GM23338 (cell line): ENCODE results near the gene WNT4. TPM values are rescaled to one million over a fixed set of nuclear protein-coding genes. Genes with fewer than 3 reads are reported as not detected.

Source experiments
- ATAC-seq: fragments of 200-7000 bp; cut with Tn5 transposase; 3 replicates; pipeline ENCODE4 v1.9.1; 2020
- DNase-seq: peaks from one replicate; pipeline ENCODE4 v3.0.0-alpha.2; 2015; ENCODE audit warnings: low spot score
- H2AFZ ChIP-seq: fragments of 200-600 bp; sonication (generic); 2 replicates; pipeline ENCODE4 v1.8.0; 2016; ENCODE audit warnings: antibody characterized with exemption, mild to moderate bottlenecking, moderate library complexity
- H3F3A ChIP-seq: fragments of 200-600 bp; sonication (generic); replicated peaks from 2 replicates; pipeline ENCODE4 v1.8.0; 2017; ENCODE audit warnings: antibody characterized with exemption, mixed run types, low read depth
- H3K27ac ChIP-seq: fragments of 200-600 bp; sonication (generic); 2 replicates; pipeline ENCODE4 v1.6.1; 2016; ENCODE audit warnings: low read depth
- H3K27me3 ChIP-seq: fragments of 200-600 bp; sonication (generic); 2 replicates; pipeline ENCODE4 v1.8.0; 2016; ENCODE audit warnings: mild to moderate bottlenecking, mixed run types, moderate library complexity; ENCODE audit not compliant: insufficient read depth
- H3K36me3 ChIP-seq: fragments of 200-600 bp; sonication (generic); 2 replicates; pipeline ENCODE4 v1.8.0; 2016; ENCODE audit warnings: mild to moderate bottlenecking; ENCODE audit not compliant: insufficient read depth
- H3K4me1 ChIP-seq: fragments of 200-600 bp; sonication (generic); 2 replicates; pipeline ENCODE4 v1.8.0; 2016; ENCODE audit warnings: mild to moderate bottlenecking, moderate library complexity; ENCODE audit not compliant: insufficient read depth
- H3K4me2 ChIP-seq: fragments of 200-600 bp; sonication (generic); 2 replicates; pipeline ENCODE4 v1.7.1; 2017; ENCODE audit warnings: mixed run types
- H3K4me3 ChIP-seq: fragments of 200-600 bp; sonication (generic); 2 replicates; pipeline ENCODE4 v1.6.1; 2016; ENCODE audit warnings: mixed run types
- H3K79me2 ChIP-seq: fragments of 200-600 bp; sonication (generic); replicated peaks from 2 replicates; pipeline ENCODE4 v1.8.0; 2017; ENCODE audit warnings: mild to moderate bottlenecking; ENCODE audit not compliant: insufficient read depth
- H3K9me2 ChIP-seq: fragments of 200-600 bp; sonication (generic); 2 replicates; pipeline ENCODE4 v1.8.0; 2017; ENCODE audit not compliant: insufficient read depth
- H4K20me1 ChIP-seq: fragments of 200-600 bp; sonication (generic); replicated peaks from 2 replicates; pipeline ENCODE4 v1.8.0; 2017; ENCODE audit warnings: mild to moderate bottlenecking; ENCODE audit not compliant: insufficient read depth
- H3K27ac Mint-ChIP-seq: 2 replicates; pipeline ENCODE4 v1.8.0; 2020; ENCODE audit warnings: inconsistent platforms, mild to moderate bottlenecking, moderate library complexity, mixed read lengths
- H3K27me3 Mint-ChIP-seq: 3 replicates; pipeline ENCODE4 v1.8.0; 2022; ENCODE audit warnings: low read depth, mild to moderate bottlenecking, moderate library complexity, mixed read lengths, inconsistent platforms; ENCODE audit not compliant: insufficient read depth, poor library complexity
- H3K36me3 Mint-ChIP-seq: 3 replicates; pipeline ENCODE4 v1.8.0; 2021; ENCODE audit warnings: low read depth, mild to moderate bottlenecking, inconsistent platforms, moderate library complexity, mixed read lengths
- H3K4me1 Mint-ChIP-seq: 3 replicates; pipeline ENCODE4 v1.8.0; 2020; ENCODE audit warnings: mild to moderate bottlenecking, inconsistent platforms, mixed read lengths
- H3K4me3 Mint-ChIP-seq: 3 replicates; pipeline ENCODE4 v1.8.0; 2021; ENCODE audit warnings: moderate library complexity, mild to moderate bottlenecking, inconsistent platforms, mixed read lengths
- H3K9me3 Mint-ChIP-seq: 3 replicates; pipeline ENCODE4 v1.8.0; 2020; ENCODE audit warnings: moderate library complexity, mild to moderate bottlenecking, inconsistent platforms, mixed read lengths
- EZH2 ChIP-seq: fragments of 200-600 bp; sonication (generic); IDR thresholded peaks from one replicate; pipeline ENCODE4 v1.8.0; 2017; ENCODE audit warnings: antibody characterized with exemption, mild to moderate bottlenecking, low read depth; ENCODE audit not compliant: unreplicated experiment
- JUNB ChIP-seq: IDR thresholded peaks from one replicate; pipeline ENCODE4 v1.6.1; 2016; ENCODE audit warnings: antibody characterized with exemption; ENCODE audit not compliant: unreplicated experiment
- NANOG ChIP-seq: IDR thresholded peaks from 2 replicates; pipeline ENCODE4 v1.6.1; 2016; ENCODE audit warnings: antibody characterized with exemption, borderline replicate concordance
- ZNF331 ChIP-seq: fragments of 250-450 bp; sonication (Bioruptor Pico); IDR thresholded peaks from 2 replicates; pipeline ENCODE4 v1.5.0; 2020; ENCODE audit warnings: low read depth, mild to moderate bottlenecking, moderate library complexity
- polyA plus RNA-seq: library from polyadenylated mRNA; unstranded; fragments of >200 nt; fragmentation: Nextera tagmentation; extraction: Ambion mirVana; gene quantifications from 2 replicates; pipeline ENCODE4 v1.2.1, GENCODE V29; 2016
- total RNA-seq: library from RNA; depleted of rRNA; stranded (reverse); fragments of >200 nt; shearing (Covaris generic); gene quantifications from 2 replicates; pipeline ENCODE4 v1.2.3, GENCODE V29; 2014
- TF ChIP-seq, protein P1 (sequence below): fragments of 250-450 bp; sonication (Bioruptor Pico); IDR thresholded peaks from 2 replicates; pipeline ENCODE4 v1.5.0; 2020; ENCODE audit warnings: mild to moderate bottlenecking, moderate library complexity
- TF ChIP-seq, protein P2 (sequence below): IDR thresholded peaks from 2 replicates; pipeline ENCODE4 v1.6.1; 2016; ENCODE audit warnings: antibody characterized with exemption
- TF ChIP-seq, protein P3 (sequence below), 2 experiments: fragments of 200-600 bp in 1 of 2; sonication (generic) in 1 of 2; conservative IDR thresholded peaks; 2 replicates each; pipeline versions ENCODE4 v1.5.1 to v1.6.1; 2016 to 2017; ENCODE audit warnings: antibody characterized with exemption in 2 of 2, low read depth in 2 of 2, mild to moderate bottlenecking in 2 of 2, moderate library complexity in 1 of 2

WNT4 gene
- total and polyA plus RNA-seq, 2 experiments from 2014 or later, result 0.59 to 0.79 TPM

DNA sequence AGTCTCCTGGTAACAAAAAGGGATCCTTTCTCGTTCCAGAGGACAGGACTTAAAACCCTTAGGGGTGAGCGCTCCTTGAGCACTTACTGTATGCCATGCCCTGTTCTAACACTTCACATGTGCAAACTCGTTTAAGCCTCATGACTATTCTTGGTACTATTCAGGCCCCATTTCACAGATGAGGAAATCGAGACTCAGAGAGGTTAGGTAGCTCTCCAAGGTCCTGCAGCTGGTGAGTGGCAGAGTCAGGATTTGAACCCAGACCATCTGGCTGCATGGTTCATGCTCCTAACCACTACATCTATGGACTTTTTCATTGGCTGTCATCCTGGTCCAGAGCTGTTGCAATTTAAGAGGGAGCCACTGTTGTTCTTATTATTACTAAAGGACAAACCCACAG lies 46.7 kb upstream of the WNT4 start (continued):
- TF ChIP-seq, protein P1, sequence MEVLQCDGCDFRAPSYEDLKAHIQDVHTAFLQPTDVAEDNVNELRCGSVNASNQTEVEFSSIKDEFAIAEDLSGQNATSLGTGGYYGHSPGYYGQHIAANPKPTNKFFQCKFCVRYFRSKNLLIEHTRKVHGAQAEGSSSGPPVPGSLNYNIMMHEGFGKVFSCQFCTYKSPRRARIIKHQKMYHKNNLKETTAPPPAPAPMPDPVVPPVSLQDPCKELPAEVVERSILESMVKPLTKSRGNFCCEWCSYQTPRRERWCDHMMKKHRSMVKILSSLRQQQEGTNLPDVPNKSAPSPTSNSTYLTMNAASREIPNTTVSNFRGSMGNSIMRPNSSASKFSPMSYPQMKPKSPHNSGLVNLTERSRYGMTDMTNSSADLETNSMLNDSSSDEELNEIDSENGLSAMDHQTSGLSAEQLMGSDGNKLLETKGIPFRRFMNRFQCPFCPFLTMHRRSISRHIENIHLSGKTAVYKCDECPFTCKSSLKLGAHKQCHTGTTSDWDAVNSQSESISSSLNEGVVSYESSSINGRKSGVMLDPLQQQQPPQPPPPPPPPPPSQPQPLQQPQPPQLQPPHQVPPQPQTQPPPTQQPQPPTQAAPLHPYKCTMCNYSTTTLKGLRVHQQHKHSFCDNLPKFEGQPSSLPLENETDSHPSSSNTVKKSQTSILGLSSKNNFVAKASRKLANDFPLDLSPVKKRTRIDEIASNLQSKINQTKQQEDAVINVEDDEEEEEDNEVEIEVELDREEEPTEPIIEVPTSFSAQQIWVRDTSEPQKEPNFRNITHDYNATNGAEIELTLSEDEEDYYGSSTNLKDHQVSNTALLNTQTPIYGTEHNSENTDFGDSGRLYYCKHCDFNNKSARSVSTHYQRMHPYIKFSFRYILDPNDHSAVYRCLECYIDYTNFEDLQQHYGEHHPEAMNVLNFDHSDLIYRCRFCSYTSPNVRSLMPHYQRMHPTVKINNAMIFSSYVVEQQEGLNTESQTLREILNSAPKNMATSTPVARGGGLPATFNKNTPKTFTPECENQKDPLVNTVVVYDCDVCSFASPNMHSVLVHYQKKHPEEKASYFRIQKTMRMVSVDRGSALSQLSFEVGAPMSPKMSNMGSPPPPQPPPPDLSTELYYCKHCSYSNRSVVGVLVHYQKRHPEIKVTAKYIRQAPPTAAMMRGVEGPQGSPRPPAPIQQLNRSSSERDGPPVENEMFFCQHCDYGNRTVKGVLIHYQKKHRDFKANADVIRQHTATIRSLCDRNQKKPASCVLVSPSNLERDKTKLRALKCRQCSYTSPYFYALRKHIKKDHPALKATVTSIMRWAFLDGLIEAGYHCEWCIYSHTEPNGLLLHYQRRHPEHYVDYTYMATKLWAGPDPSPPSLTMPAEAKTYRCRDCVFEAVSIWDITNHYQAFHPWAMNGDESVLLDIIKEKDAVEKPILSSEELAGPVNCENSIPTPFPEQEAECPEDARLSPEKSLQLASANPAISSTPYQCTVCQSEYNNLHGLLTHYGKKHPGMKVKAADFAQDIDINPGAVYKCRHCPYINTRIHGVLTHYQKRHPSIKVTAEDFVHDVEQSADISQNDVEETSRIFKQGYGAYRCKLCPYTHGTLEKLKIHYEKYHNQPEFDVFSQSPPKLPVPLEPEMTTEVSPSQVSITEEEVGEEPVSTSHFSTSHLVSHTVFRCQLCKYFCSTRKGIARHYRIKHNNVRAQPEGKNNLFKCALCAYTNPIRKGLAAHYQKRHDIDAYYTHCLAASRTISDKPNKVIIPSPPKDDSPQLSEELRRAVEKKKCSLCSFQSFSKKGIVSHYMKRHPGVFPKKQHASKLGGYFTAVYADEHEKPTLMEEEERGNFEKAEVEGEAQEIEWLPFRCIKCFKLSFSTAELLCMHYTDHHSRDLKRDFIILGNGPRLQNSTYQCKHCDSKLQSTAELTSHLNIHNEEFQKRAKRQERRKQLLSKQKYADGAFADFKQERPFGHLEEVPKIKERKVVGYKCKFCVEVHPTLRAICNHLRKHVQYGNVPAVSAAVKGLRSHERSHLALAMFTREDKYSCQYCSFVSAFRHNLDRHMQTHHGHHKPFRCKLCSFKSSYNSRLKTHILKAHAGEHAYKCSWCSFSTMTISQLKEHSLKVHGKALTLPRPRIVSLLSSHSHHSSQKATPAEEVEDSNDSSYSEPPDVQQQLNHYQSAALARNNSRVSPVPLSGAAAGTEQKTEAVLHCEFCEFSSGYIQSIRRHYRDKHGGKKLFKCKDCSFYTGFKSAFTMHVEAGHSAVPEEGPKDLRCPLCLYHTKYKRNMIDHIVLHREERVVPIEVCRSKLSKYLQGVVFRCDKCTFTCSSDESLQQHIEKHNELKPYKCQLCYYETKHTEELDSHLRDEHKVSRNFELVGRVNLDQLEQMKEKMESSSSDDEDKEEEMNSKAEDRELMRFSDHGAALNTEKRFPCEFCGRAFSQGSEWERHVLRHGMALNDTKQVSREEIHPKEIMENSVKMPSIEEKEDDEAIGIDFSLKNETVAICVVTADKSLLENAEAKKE, result no peak
- TF ChIP-seq, protein P2, sequence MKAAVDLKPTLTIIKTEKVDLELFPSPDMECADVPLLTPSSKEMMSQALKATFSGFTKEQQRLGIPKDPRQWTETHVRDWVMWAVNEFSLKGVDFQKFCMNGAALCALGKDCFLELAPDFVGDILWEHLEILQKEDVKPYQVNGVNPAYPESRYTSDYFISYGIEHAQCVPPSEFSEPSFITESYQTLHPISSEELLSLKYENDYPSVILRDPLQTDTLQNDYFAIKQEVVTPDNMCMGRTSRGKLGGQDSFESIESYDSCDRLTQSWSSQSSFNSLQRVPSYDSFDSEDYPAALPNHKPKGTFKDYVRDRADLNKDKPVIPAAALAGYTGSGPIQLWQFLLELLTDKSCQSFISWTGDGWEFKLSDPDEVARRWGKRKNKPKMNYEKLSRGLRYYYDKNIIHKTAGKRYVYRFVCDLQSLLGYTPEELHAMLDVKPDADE, result no peak
- TF ChIP-seq NANOG, result no peak

DNA sequence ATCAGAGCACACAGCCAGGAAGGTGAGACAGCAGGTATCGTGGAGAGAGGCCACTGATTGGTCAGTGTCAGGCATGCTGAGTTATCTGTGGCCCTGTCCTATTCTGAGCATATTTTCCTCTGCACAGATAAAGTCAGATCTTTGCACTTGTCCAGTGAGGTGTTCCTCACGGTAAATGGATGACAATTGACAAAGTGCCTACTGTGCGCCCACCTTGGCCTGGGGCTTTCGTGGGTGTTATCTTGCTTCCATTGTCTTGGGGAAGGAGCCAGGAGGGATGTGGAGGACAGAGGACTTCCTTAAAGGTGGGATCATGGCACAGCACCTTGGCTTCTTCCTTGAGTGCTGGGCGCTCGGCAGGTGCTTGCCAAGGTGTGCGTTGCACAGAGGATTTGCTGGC lies 46.0 kb upstream of the WNT4 start:
- H4K20me1 ChIP-seq, result no peaks in the 10 kb centered on the region
- no peak overlapping the region for H3K27ac Mint-ChIP-seq
- no peak for TF ChIP-seq EZH2
- no peak for TF ChIP-seq JUNB
- TF ChIP-seq, protein P3, sequence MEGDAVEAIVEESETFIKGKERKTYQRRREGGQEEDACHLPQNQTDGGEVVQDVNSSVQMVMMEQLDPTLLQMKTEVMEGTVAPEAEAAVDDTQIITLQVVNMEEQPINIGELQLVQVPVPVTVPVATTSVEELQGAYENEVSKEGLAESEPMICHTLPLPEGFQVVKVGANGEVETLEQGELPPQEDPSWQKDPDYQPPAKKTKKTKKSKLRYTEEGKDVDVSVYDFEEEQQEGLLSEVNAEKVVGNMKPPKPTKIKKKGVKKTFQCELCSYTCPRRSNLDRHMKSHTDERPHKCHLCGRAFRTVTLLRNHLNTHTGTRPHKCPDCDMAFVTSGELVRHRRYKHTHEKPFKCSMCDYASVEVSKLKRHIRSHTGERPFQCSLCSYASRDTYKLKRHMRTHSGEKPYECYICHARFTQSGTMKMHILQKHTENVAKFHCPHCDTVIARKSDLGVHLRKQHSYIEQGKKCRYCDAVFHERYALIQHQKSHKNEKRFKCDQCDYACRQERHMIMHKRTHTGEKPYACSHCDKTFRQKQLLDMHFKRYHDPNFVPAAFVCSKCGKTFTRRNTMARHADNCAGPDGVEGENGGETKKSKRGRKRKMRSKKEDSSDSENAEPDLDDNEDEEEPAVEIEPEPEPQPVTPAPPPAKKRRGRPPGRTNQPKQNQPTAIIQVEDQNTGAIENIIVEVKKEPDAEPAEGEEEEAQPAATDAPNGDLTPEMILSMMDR (conservative IDR thresholded peaks at IDR 0.05; ENCODE audit: low read depth in 2 of 2), result no peak
- TF ChIP-seq, protein P1, result no peak
- TF ChIP-seq ZNF331, result no peak
- H2AFZ ChIP-seq, result no peak overlapping the region
- H3K27me3 ChIP-seq, result no peaks in the 10 kb centered on the region
- H3F3A ChIP-seq, result no peaks in the 10 kb centered on the region
- no peak overlapping the region for H3K4me3 Mint-ChIP-seq
- H3K4me3 ChIP-seq, result no peak overlapping the region
- no peaks in the 10 kb centered on the region for H3K79me2 ChIP-seq
- no peaks in the 10 kb centered on the region for H3K36me3 Mint-ChIP-seq
- H3K4me1 ChIP-seq, result no peaks in the 10 kb centered on the region
- H3K27ac ChIP-seq, result no peak overlapping the region
- peaks cover 13% of the 10 kb centered on the region for H3K27me3 Mint-ChIP-seq
- no peaks in the 10 kb centered on the region for H3K9me3 Mint-ChIP-seq
- ATAC-seq (no peak), DNase-seq (no peak)
- no peaks in the 10 kb centered on the region for H3K36me3 ChIP-seq
- peaks cover 3% of the 10 kb centered on the region; the same call in 2 of the 3 replicates for H3K4me1 Mint-ChIP-seq
- no peak overlapping the region for H3K4me2 ChIP-seq
- 0 out of 2 replicates have a peak, but pooled peaks cover 3% of the 10 kb centered on the region for H3K9me2 ChIP-seq
